Activated CD4-positive, alpha-beta memory T cell treated with anti-CD3 and anti-CD28 coated beads, Interleukin-2, amount 10 ng/mL, durations not matched to agents 7 days and 5 days (primary cell): ENCODE data around the gene SLC35A5. TPM values are rescaled to one million over a fixed set of nuclear protein-coding genes. Genes with fewer than 3 reads are reported as not detected.

Experiments used
- CTCF ChIA-PET: fragments of 350-600 bp; sonication (Branson Sonifier 250); formaldehyde crosslinking; loops from one replicate; lab custom pipeline; 2021; ENCODE audit warnings: antibody characterized with exemption, inconsistent platforms; lab: Charles Lee
- POLR2A ChIA-PET: fragments of 350-600 bp; sonication (Branson Sonifier 250); formaldehyde crosslinking; loops from one replicate; lab custom pipeline; 2021; ENCODE audit warnings: antibody characterized with exemption; lab: Charles Lee
- DNase-seq: peaks from one replicate; pipeline ENCODE4 v3.0.0-alpha.2; 2020
- H3K27ac Mint-ChIP-seq: one replicate; pipeline ENCODE4 v1.8.0; 2021; ENCODE audit warnings: mild to moderate bottlenecking, mixed read lengths
- H3K27me3 Mint-ChIP-seq: one replicate; pipeline ENCODE4 v1.8.0; 2021; ENCODE audit warnings: mixed read lengths
- H3K36me3 Mint-ChIP-seq: one replicate; pipeline ENCODE4 v1.8.0; 2021; ENCODE audit warnings: low read depth, mixed read lengths
- H3K4me1 Mint-ChIP-seq: one replicate; pipeline ENCODE4 v1.8.0; 2021; ENCODE audit warnings: mixed read lengths
- H3K4me3 Mint-ChIP-seq: one replicate; pipeline ENCODE4 v1.8.0; 2021; ENCODE audit warnings: mild to moderate bottlenecking, mixed read lengths
- H3K9me3 Mint-ChIP-seq: one replicate; pipeline ENCODE4 v1.8.0; 2021; ENCODE audit warnings: mixed read lengths
- total RNA-seq, 2 experiments: library from RNA; stranded (reverse); gene quantifications; one replicate each; pipeline ENCODE4 v1.2.3, GENCODE V29; 2021

The SLC35A5 gene
- total RNA-seq, 2 experiments from 2014 or later = 29.7 TPM

GRCh38 chr3:112633757-112634156, 71.9 kb downstream of the SLC35A5 start:
- Mint-ChIP-seq H3K4me1 (peaks cover 24% of the 10 kb centered on the region), H3K4me3 (no peak overlapping the region), H3K27me3 (no peaks in the 10 kb centered on the region), H3K27ac (no peak overlapping the region), H3K9me3 (no peaks in the 10 kb centered on the region), H3K36me3 (no peaks in the 10 kb centered on the region)
- ChIA-PET CTCF (interaction anchor here (1.0 to 2.1 kb wide), 3 partner anchors 10 to 52 kb away, joined by 3 to 7 read pairs (median 5); no protein-coding TSS in a partner anchor), POLR2A (no interaction called here)
- DNase-seq = no peak

DNA sequence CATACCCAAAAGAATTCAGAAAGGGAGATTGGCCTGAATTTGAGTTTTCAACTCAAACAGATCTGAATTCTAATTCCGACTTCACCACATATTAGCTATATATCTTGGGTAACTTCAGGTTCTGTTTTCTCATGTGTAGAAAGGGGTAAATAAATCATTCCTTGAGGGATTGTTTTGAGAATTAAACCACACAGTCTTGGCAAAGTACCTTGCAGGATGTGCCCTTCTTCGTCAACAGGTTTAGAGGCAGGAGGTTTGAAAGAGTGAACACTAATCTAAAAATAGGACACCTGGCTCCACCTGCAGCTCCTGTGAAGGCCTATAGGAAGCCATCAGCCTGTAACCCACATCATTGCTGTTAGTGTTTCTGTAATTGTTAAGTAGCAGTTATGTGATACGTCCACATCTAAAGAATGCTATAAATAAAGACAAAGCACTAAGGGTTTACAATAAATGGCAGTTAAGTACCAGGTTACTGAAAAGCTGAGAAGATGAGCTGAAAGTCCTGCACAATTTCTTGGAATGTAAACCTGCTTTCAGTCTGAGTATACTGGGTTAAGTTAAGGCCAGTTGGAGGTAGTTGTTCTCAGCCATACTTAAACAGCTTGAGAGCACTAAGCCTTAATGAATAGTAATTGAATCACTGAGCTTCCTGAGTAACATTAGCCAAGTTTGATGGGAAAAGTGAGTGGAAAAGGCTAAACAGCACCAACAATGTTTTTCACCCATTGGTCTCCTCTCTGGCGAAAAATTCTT, 73.1 kb downstream of the SLC35A5 start:
- Mint-ChIP-seq H3K4me1 (peaks cover 17% of the 10 kb centered on the region), H3K27ac (no peak overlapping the region), H3K4me3 (no peak overlapping the region), H3K36me3 (no peaks in the 10 kb centered on the region), H3K9me3 (no peaks in the 10 kb centered on the region), H3K27me3 (no peaks in the 10 kb centered on the region)
- ChIA-PET POLR2A (interaction anchor here (0.6 to 1.5 kb wide), 3 partner anchors 34 to 356 kb away, joined by 3 to 4 read pairs (median 3); partner anchors contain the start of genes ATG3, GTPBP8 and SLC35A5), CTCF (interaction anchor here (1.0 to 2.1 kb wide), 6 partner anchors 9 to 344 kb away, joined by 3 to 7 read pairs (median 4); no protein-coding TSS in a partner anchor)
- no peak for DNase-seq

Other genes with a start within 250 kb of the SLC35A5 start
- 1 to 10 TPM; 9.1 to 9.2 TPM for gene CD200, start 228.9 kb upstream of the SLC35A5 start, total RNA-seq
- 10 to 100 TPM; 45.7 to 46.3 TPM for gene BTLA, start 62.6 kb upstream of the SLC35A5 start, total RNA-seq
- 10 to 100 TPM; 74.8 to 75.3 TPM for gene ATG3, start 83 bp upstream of the SLC35A5 start, total RNA-seq
- under 1 TPM; 0.25 to 0.40 TPM for gene CCDC80, start 79.1 kb downstream of the SLC35A5 start, total RNA-seq